Stimulated activated CD8-positive, alpha-beta memory T cell treated with anti-CD3 and anti-CD28 coated beads, Interleukin-7, amount 100 ng/mL, for 24 hours (primary cell): ENCODE data around the gene TAS1R1.

Experiments
- DNase-seq: peaks from one replicate; pipeline ENCODE4 v3.0.0-alpha.2; 2020; ENCODE audit warnings: low read depth

TAS1R1 gene

DNA sequence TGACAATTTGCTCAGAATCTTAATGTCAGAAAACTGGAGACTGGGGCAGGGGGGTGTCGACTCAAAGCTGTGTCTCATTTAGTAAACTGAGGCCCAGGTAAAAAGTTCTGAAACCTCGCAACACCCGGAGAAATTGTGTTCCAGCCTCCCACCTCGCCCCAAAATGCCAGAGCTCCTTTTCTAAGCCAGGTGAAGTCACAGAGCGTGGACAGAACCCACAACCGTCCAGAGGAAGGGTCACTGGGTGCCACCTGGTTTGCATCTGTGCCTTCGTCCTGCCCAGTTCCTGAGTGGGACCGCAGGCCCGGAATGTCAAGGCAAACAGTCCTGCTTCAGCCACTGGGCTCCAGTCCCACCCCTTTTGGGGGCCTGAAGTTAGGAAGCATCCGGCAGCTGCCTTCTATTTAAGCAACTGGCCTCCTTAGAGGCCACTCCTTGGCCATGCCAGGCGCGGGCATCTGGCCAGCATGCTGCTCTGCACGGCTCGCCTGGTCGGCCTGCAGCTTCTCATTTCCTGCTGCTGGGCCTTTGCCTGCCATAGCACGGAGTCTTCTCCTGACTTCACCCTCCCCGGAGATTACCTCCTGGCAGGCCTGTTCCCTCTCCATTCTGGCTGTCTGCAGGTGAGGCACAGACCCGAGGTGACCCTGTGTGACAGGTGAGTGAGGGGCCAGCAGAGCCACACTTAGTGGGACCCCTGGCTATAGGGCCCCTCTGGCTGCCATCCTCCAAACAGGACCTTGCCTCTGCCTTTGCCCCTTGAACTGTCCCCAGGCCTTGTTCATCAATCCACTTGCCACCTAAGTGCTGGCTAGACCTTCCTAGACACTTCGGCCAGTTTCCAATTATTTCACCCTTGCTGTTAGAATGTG is at the start of gene TAS1R1:
Gene TAS1R1, plus strand, starts transcription at position 401 of the 872 bp plus-strand sequence. Its CDS starts 67 bp downstream, at position 468.
- no peak for DNase-seq

- no peak for DNase-seq
Measured at GRCh38 chr1:6505367-6506209, 49.5 kb upstream of the TAS1R1 start.

DNA sequence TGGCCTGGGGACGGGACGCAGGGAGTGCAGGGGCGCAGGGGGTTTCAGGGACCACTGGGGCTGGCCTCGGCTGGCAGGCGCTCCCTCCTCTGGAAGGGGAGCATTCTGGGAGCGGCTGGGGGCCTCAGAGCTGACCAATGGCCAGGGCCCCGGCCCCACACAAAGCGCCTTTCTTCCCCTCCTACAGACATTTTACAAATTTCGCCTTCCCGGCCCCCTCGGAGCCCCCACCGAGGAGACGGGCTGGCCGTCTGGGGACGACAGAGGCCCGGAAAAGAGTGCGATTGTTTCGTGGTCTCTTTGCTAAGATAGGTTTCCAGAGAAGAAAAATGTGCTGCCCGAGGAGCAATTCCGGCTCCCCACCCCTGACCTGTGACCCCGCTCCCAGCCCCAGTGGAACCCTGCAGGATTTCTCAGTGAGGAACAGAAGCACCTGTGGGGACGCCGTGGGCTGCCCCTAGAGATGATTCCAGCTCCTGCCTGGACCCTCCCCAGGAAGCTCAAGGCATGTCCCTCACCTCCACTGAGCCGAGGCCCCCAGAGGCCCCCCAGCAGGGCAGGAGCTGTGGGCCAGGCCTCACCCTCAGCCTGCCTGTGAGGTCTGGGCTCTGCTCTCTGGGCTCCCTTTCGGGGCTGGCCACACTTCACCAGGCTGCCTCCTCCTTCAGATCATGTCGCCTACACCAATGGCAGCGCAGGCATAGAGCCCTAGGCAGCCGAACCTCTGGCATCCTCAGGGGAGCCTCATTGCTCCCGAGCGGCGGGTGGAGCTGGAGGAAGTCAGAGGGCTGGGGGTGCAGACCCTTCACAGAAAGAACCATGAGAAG is 48.7 kb upstream of the TAS1R1 start:
- DNase-seq: no peak

DNA sequence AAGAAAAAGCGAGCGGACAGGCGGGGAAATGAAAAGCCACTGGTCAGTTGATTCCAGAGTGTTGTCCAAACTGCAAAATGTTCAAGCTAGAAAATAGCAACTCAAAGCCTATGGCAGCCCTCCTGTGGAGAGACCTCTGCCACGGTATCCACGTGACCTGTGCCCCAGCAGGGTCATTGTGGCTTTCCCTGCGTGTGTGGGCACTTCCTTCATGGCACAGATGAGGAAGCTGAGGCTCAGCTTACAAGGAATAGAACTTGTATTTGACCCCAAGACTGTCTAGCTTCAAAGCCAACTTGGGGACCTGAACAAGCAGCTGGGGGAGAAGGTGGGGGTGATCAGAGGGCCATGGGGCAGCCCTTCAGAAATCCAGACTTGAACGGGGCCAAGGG is 48.1 kb upstream of the TAS1R1 start:
- DNase-seq: no peak

DNA sequence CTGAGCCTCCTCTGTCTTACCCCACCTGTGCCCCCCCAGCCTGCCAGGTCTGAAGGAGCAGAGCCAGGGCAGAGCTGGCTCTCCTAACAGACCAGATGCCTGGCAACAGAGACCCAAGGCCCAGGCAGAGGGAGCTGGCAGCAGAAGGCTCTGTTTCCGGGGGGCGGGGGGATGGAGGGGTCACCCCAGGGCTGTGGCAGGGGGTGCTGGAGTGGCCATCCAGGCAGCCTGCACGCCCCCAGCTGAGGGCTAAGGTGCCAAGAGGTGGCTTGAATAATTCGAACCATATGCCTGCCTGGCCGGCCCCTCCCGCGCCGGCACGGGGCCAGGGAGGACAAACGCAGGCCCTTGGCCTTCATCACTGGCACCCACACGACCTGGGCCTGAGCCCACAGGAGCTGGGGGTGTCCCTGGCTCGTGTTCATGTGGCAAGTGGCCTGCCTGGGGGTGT is 47.6 kb upstream of the TAS1R1 start:
- DNase-seq: no peak

DNA sequence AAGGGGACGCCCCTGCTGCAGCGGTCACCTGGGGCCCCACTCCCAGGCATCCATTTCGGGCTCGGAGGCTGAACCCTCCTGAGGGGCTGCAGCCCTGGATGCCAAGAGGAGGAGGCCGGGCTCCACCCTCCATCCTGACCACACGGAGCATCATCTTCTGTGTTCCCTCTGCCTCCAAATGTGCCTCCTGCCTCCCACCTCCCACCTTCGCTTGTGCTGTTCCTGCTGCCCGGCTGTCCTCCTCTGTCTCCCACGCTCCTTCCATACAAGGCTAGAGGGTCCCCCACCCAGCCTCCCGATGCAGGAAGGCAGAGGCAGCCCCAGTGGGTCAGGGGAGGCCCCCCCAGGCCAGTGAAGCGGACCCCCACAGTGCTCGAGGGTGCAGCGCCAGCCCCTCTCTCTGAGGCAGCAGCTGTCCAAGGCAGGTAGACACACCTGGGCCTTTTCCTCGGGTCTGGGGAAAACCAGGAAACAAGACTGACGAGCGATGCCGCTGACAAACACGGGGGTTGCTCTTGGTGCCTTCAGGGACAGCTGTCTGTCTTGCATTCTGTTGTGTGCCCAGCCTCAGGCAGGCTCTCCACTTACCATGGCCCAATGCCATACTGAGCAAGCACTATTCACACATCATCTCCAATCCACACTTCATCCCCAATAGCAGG is 46.8 kb upstream of the TAS1R1 start:
- DNase-seq: no peak

DNA sequence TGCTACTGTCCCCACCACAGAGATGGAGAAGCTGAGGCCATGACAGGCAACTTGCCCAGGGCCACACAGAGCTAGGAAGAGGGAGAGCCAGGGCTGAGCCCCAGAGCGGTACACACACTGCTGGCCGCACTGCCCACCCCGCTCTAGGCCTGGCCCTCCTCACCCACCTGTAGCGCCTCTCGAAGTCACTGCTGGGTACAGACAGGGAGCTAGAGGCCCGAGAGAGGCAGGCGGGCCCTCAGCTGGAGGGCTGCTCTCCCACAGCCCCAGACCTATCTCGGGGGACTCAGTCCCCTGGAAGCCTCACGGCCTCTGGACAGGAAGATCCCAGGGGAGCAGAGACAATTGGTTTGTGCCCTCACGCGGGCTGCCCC is 46.3 kb upstream of the TAS1R1 start:
- DNase-seq: no peak

- no peak for DNase-seq
Measured at GRCh38 chr1:6509220-6509918, 45.7 kb upstream of the TAS1R1 start.

- DNase-seq: no peak
Measured at GRCh38 chr1:6509919-6510291, 45.2 kb upstream of the TAS1R1 start.

DNA sequence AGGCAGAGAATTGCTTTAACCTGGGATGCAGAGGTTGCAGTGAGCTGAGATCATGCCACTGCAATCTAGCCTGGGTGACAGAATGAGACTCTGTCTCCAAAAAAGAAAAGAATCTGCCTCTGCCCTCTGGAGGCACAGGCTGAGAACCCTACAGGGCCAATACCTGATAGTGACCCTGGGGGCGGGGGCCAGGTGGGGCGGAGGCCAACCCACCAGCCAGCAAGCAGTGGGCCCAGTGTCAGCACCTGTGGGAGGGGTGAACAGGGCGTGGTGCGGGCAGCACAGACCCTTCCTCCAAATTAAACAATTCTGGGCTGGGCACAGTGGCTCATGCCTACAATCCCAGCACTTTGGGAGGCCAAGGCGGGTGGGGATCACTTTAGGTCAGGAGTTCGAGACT is 44.6 kb upstream of the TAS1R1 start:
- no peak for DNase-seq

DNA sequence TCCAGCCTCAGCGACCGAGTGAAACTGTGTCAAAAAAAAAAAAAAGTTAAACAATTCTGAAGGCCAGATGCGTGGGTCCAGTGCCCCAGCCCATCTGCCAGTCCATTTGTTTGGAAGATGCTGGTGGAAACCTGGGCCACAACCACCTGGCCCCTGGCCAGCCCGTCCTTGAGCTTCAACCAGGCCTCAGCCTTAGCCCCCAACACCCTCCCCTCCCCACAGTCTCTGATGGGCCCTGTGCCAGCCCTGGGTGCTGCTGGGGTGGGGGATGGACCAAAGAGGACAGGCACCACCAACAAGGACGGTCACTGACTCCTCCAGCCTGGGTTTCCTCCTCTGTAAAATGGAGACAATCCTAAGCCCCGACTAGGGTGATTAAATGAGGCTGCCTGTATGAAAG is 44.1 kb upstream of the TAS1R1 start:
- DNase-seq: no peak

GRCh38 chr1:6511561-6512244 is 43.4 kb upstream of the TAS1R1 start:
- no peak for DNase-seq

- DNase-seq: no peak
Measured at GRCh38 chr1:6512245-6512907, 42.7 kb upstream of the TAS1R1 start.

- no peak for DNase-seq
Measured at GRCh38 chr1:6512908-6513280, 42.2 kb upstream of the TAS1R1 start.

GRCh38 chr1:6513320-6513801 is 41.7 kb upstream of the TAS1R1 start:
- DNase-seq: no peak

- DNase-seq: no peak
Measured at GRCh38 chr1:6515771-6516170, 39.3 kb upstream of the TAS1R1 start.

DNA sequence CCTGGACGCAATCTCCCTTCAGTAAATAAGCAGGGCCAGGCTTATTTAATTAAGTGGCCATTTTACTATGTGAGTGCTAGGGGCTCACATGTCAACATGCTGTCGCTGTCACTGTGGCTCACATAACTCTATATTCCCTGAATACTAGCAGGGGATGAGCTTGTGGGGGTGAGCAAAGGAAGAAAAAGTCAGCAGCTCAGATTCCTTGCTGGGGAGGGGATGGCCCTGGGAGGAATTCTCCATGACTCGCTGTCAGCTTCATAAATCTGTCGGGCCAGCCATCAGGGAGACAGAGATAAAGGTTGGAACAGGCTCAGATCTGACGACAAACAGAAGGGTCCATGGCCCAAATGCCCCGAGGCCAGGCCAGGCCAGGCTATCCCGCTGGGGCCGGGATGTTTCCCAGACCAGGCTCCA is 37.7 kb upstream of the TAS1R1 start:
- DNase-seq: no peak

GRCh38 chr1:6519491-6519934 is 35.6 kb upstream of the TAS1R1 start:
- DNase-seq: no peak

GRCh38 chr1:6519935-6520671 is 35.0 kb upstream of the TAS1R1 start:
- DNase-seq: no peak
